NCI-H1417 treated with DMSO at 0.1 percent for 48 hours (cell line): ENCODE results near the gene SDHAF3.
"Not testable (repeated sequence)": the region's sequence is repeated elsewhere in the genome, so short reads cannot be mapped to it uniquely, and the experiment has no call there.

ENCODE experiments used
- DNase-seq: peaks from one replicate; lab custom pipeline; 2025; lab: John Stamatoyannopoulos, UW

SDHAF3 gene

DNA sequence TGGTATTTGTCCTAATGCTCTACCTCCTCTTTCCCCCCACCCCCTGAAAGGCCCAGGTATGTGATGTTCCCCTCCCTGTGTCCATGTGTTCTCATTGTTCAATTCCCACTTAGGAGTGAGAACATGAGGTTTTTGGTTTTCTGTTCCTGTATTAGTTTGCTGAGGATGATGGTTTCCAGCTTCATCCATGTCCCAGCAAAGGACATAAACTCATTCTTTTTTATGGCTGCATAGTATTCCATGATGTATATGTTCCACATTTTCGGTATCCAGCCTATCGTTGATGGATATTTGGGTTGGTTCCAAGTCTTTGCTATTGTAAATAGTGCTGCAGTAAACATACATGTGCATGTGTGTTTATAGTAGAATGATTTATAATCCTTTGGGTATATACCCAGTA is 5.6 kb downstream of the SDHAF3 start:
- DNase-seq: not testable (repeated sequence)

DNA sequence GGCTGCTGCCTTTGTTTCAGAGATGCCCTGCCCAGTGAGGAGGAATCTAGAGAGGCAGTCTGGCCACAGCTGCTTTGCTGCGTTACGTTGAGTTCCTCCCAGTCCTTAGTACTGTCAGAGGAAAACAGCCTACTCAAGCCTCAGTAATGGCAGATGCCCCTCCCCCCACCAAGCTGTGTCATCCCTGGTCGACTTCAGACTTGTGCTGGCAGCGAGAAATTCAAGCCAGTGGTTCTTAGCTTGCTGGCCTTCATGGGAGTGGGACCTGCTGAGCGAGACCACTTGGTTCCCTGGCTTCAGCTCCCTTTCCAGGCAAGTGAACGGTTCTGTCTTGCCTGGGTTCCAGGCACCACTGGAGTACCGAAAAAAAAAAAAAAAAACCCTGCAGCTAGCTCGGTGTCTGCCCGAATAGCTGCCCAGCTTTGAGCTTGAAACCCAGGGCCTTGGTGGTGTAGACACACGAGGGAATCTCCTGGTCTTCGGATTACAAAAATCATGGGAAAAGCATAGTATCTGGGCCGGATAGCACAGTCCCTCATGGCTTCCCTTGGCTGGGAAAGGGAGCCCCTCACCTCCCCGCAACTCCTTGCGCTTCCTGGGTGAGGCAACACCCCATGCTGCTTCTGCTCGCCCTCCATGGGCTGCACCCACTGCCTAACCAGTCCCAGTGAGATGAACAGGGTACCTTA is 9.1 kb downstream of the SDHAF3 start:
- no peak for DNase-seq

DNA sequence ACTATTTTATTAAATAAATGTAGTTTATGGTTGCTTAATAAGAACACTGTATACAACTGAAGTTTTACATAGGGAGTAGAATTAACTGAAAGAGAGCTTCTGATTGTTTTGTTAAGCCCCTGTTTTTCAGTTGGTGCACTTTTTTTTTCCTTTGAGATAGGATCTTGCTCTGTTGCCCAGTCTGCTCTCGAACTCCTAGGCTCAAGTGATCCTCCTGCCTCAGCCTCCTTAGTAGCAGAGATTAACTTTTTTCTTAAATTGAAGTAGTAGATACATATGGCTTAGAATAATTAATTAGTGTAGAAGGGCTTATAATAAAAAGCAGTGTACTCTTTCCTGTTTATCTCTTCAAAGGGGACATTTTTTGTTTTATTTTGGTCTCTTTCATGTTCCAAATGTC is 11.2 kb downstream of the SDHAF3 start:
- DNase-seq: no peak

DNA sequence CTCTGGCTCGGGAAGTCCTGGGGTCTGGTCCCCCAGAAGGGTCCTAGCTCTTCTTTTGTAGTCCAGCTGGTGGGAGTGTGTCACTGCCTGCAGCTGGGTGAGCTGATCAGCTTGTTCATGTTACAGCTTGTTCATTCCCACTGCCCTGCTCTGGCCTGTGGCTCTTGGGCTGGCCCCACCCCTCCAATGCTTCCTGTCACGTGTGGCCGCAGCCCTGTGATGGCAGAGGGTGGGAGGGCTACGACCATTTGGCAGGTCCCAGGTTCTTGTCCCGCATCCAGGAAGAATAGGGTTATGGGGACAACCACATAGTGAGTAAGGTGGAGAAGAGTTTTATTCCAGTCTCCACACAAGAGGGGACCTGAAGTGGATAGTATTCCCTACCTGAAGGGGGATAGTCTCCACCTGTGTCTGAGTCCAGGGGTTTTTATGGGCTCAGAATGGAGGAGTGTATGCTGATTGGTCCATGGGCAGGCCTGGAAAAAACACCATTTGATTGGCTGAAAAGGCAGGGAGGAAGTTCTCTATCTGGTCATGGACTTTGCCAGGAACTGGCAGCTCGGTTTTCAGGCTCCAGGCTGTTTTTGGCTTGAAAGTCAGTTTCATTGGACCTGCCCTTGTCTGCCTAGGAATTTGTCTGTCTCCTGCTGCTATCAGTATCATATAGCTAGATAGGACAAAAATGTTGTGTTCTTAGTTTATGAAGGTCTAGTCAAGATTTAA is 13.1 kb downstream of the SDHAF3 start:
- DNase-seq: no peak

DNA sequence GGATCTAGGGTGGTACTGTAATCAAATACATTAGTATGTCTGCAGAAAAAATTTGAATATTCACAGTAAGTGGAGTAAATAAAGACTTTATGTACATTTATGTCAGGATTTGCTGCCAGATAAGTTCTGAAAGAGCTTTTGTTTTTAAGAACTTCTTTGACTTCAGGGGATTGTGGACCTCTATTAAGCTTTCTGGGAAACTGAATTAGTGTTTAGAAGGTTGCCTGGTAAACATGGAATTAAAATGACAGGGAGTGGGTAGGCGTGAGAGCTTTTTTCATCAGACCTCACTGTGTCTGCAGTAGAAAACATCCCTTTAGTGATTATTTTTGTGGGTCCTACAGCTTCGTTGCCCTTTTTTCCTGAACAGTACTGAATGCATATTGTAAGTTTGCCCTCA is 15.7 kb downstream of the SDHAF3 start:
- no peak for DNase-seq

DNA sequence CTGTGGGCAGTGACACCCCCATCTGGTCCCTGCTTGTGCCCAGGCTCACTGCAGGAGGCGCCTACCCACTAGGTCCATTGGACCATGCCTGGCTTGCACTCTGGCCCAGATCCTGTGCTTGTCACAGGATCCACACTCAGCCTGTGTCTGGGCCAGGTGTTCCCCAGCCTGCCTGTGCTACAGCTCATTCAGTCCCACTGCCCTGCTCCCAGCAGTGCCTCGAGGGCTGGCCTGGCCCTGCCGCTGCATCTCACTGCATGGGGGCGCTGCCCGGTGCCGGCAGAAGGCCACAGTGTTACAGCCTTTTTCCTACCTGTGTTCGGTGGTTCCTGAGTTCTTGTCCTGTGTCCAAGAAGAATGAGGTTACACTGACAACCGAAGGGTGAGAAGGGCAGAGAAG is 21.3 kb downstream of the SDHAF3 start:
- DNase-seq: no peak

DNA sequence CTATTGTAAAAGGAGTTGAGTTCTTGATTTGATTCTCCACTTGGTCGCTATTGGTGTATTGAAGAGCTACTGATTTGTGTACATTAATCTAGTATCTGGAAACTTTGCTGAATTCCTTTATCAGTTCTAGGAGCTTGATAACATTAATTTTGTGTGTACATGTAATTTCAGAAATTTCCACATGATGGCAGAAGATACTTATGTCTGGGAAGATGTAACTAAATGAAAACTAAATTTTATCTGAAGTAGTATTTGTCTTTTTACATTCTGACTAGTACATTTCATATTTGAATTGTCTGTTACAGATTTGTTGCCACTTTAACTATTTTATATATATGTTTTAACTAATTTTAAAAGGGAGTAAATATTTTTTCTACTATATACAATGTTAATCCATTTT is 27.6 kb downstream of the SDHAF3 start:
- DNase-seq: peak; percentile 45

DNA sequence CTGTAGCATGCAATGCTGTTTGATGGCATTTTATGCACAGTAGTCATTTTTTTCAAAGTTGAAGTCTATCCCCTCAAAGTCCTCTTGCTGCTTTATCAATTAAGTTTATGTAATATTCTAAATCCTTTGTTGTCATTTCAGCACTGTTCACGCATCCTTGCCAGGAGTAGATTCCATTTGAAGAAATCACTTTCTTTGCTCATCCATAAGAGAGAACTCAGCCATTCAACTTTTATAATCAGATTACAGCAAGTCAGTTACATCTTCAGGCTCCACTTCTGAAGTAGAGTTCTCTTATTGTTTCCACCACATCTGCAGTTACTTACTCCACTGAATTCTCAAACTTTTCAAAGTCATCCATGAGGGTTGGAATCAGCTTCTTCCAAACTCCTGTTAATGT is 32.3 kb downstream of the SDHAF3 start:
- DNase-seq: no peak

DNA sequence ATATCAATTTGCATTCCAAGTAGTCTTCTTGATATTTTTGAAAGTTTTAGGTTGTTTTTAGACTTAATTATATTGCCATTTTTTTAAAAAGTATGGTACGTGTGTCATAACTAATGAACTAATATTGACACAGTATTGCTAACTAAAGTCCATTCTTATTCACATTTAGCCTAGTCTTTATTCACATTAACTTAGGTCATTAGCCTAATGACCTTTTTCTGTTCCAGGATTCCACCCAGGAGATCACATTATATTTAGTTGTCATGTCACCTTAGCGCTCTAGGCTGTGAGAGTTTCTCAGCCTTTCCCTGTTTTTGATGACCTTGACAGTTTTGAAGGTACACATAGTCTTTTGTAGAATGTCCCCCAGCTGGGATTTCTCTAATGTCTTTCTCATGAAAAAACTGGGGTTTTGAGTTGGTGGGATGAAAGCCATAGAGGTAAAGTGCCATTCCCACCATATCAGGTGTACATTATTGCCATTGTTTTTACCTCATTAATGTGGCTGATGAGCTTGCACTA is 38.5 kb downstream of the SDHAF3 start:
- DNase-seq: no peak

DNA sequence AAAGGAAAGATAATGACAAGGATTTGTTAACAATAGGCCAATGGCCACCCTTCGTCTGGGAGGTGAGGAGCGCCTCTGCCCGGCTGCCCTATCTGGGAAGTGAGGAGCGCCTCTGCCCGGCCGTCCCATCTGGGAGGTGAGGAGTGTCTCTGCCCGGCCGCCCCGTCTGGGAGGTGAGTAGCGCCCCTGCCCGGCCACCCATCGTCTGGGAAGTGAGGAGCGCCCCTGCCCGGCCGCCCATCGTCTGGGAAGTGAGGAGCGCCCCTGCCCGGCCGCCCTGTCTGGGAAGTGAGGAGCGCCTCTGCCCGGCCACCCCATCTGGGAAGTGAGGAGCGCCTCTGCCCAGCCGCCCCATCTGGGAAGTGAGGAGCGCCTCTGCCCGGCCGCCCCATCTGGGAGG is 42.5 kb downstream of the SDHAF3 start:
- DNase-seq: not testable (repeated sequence)

DNA sequence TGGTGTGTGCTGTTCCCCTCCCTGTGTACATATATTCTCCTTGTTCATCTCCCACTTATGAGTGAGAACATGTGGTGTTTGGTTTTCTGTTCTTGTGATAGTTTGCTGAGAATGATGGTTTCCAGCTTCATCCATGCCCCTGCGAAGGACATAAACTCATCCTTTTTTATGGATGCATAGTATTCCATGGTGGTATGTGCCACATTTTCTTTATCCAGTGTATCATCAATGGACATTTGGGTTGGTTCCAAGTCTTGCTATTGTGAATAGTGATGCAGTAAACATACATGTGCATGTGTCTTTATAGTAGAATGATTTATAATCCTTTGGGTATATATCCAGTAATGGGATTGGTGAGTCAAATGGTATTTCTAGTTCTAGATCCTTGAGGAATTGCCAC is 44.1 kb downstream of the SDHAF3 start:
- DNase-seq: not testable (repeated sequence)

DNA sequence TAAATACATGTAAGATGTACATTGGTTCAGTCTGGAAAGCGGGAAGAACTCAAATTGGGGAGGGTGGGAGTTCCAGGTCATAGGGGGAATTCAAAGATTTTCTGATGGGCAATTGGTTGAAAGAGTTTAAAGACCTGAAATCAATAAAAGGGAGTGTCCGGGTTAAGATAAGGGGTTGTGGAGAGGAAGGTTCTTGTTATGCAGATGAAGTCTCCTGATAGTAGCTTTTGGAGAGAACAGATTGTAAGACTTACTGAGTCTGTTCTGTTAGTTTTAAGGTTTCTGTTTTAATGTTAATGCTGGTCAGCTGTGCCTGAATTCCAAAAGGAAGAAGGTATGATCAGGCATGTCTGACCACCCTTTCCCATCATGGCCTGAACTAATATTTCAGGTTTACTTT is 48.8 kb downstream of the SDHAF3 start:
- no peak for DNase-seq

DNA sequence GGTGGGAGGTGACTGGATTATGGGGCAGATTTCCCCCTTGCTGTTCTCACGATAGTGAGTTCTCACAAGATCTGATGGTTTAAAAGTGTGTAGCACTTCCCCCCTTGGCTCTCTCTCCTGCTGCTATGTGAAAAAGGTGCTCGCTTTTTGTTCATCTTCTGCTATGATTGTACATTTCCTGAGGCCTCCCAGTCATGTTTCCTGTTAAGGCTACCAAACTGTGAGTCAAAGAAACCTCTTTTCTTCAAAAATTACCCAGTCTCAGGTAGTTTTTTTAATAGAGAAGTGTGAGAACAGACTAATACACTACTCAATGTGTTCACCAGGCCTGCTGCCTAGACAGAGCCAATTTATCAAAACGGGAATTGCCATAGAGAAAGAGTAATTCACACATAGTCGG is 49.7 kb downstream of the SDHAF3 start:
- DNase-seq: no peak

DNA sequence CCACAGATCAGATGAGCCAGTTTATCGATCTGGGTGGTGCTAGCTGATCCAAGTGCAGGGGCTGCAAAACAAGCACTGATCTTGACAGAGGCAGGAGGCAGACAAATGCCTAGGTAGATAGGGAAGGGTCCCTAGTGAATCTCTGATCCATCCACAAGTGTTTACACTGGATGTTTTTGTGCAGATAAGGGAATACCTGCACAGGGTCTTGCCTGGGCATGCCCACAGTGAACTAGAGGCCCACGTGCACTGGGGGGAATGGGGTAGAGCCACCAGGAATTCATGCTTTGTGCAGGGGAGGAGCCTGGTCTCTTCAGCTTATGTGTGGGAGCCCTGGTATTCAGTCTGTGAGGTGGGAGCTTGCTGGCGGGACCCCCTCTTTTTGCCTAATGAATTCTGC is 50.3 kb downstream of the SDHAF3 start:
- DNase-seq: no peak

DNA sequence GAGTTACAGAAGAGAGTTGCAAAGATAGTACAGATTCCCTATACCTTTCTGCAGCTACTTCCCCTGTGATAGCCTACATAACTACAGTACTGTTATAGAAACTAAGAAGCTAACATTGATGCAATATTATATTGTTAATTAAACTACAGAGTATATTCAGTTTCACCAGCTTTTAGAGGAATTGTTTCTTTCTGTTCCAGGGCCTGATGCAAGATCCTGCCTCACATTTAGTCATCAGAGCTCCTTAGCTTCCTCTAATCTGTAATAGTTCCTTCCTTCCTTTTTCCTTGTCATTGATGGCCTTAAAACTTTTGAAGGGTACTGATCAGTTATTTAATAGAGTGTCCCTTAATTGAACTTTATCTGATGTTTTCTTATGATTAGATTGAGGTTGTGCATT is 56.8 kb downstream of the SDHAF3 start:
- DNase-seq: no peak

DNA sequence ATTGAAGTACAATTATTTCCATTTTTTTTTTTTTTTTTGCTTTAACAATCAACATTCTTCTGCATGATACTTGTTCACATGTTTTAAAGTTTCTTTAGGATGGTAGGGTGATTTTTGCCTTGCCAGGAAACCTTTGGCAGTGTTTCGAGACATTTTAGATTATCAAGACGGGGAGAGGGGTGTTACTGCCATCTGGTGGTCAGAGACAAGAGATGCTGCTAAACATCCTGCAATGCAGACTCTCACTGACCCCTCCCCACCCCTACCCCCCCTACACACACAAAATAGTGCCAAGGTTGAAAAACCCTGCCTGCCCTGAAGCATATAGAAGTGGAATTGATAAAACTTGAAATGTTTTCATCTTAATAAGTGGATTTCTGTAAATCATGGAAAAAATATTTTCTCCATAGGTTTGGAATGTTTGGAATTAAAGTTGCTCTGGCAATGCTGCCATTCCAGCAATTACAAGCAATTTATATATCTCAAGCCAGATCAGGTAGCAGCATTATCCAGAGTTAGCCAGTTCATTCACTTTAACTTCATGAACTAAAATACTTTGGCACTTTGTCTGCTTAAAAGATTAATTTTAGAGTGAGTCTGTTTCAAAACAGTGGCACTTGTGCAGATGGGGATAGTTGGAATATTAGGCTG is 62.1 kb downstream of the SDHAF3 start:
- DNase-seq: no peak

DNA sequence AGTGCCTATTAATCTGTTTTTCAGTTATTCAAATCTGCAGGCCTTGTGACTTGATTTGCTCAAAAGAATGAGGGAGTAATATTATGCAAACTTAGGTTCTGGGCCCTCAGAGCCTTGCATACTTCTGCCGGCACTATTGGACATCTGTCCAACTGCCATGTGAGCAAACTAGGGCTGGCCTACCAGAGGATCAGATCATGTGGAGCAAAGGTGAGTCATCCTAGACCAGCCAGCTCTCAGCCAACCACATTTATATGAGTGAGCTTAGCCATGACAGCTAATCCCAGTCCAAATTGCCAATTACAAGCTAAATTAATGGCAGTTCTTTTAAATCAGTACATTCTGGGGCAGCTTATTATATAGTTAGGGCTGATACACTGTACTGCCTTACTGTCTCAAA is 69.6 kb downstream of the SDHAF3 start:
- no peak for DNase-seq

DNA sequence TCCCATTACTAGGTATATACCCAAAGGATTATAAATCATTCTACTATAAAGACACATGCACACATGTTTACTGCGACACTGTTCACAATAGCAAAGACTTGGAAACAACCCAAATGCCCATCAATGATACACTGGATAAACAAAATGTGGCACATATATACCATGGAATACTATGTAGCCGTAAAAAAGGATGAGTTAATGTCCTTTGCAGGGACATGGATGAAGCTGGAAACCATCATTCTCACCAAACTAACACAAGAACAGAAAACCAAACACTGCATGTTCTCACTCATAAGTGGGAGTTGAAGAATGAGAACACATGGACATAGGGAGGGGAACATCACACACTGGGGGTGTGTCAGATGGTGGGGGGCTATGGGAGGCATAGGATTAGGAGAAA is 78.7 kb downstream of the SDHAF3 start:
- not testable (repeated sequence) for DNase-seq

DNA sequence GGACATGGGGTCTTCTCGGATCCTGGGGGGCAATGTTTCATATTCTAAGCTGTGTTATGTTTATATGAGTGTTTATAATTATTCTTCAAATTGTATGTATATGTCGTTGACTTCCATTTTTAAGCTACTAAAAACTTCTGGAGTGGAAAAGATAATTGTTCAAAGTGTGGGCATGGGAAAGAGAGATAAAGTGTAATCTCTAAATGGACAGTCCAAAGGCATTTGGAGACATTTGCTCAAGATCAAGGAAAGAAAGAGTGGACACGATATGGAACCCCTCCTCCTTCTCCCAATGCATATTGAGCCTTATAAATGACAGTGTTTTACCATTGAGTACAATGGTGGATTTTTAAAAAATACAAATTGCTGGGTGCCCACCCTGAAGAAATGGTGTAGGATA is 81.1 kb downstream of the SDHAF3 start:
- DNase-seq: no peak

DNA sequence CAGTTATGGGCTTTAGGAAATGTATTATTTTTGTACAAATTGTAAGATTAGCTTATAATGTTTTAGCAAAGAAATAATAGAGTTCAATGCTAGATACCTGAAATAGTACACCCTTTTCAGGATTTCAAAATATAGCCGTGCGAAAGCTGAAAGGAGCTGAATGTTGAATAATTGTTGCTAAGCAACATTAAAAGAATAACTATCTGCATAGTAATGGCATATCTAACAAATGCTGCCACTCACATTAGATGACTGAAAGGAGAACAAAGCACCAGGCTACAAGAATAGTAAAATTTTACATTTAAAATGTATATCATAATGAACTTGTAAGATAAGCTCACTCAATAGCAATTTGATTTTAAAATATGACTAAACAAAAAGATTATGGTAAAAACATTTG is 82.5 kb downstream of the SDHAF3 start:
- no peak for DNase-seq

DNA sequence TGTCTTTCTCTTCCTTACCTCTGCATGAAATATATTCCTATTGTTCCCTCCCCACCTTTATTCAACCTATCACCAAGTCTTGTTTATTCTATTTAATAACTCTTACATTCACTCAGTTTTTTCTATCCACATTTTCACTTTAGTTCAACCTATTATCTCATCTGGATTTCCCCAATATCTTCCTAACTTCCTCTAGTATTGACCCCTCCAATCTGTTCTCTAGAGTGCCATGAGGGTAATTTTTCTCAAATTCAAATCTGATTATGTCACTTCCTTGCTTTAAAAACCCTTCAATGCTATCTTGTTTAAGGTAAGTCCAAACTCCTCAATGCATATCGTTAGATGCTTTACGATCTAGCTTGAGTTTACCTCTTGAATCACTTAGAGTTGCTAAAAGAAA is 86.5 kb downstream of the SDHAF3 start:
- DNase-seq: no peak

DNA sequence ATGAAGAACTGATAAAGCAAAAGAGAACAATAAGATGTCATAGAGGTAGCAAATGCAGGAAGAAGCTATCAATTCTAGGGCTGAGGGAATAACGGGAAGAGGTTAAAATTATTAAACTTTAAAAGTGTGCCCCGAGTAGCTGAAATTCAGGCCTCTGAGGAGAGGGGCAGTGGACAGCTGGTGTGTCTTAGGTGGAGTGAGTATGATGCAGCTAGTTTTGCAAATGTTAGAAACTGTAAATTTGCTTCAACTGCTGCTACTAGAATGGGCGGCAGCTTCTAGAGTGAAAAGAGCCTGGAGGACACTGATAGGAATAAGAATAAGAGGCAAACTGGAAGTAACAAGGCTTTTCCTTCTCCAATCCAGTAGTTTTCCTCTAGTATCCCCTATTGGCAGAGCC is 87.3 kb downstream of the SDHAF3 start:
- no peak for DNase-seq

DNA sequence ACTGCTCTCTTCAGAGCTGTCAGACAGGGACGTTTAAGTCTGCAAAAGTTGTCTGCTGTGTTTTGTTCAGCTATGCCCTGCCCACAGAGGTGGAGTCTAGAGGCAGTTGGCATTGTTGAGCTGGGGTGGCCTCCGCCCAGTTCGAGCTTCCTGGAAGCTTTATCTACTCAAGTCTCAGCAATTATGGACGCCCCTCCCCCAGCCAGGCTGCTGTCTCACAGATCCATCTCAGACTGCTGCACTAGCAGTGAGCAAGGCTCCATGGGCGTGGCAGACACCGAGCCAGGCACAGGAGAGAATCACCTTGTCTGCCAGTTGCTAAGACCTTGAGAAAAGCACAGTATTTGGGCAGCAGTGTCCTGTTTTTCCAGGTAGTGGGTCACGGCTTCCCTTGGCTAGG is 98.1 kb downstream of the SDHAF3 start:
- no peak for DNase-seq
